Measurements from ENCODE around the gene GPRIN1.

DNA sequence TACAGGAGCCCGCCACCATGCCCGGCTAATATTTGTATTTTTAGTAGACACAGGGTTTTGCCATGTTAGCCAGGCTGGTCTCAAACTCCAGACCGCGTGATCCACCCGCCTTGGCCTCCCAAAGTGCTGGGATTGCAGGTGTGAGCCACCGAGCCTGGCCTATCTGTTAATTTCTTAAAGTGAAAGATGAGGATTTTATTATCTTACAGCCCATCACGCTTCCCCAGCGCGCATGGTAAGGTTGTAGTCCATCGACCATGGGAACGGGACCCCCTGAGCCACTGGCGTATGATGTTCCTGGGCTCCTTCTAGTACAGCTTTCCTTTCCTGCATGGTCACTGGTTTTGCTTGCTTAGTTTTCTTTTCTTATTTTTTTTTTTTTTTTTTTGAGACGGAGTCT, 52.1 kb downstream of the GPRIN1 start:
- TF ChIP-seq CTCF (IDR thresholded peaks at IDR 0.05) (no peak), POLR2A (IDR thresholded peaks at IDR 0.05) (no peak)

All from thyroid gland (tissue), 4 donors.